Skeletal muscle tissue (tissue), 4 donors: Measurements from ENCODE around the gene CD248. TPM values are rescaled to one million over a fixed set of nuclear protein-coding genes. Genes with fewer than 3 reads are reported as not detected.

ENCODE experiments used
- H3K27ac ChIP-seq: one replicate; pipeline ENCODE4 v1.7.0; 2013; ENCODE audit warnings: mild to moderate bottlenecking, low read depth, low read length, inconsistent platforms
- H3K27me3 ChIP-seq, 3 donors: one replicate each; pipeline ENCODE4 v1.7.0; 2013; ENCODE audit warnings: low read length in 3 of 3; ENCODE audit not compliant: control insufficient read depth in 3 of 3, insufficient read depth in 3 of 3
- H3K36me3 ChIP-seq, 3 donors: one replicate each; pipeline ENCODE4 v1.7.0; 2013; ENCODE audit warnings: low read length in 3 of 3; ENCODE audit not compliant: control insufficient read depth in 3 of 3, insufficient read depth in 3 of 3
- H3K4me1 ChIP-seq, 3 donors: one replicate each; pipeline ENCODE4 v1.7.0; 2013; ENCODE audit warnings: low read length in 3 of 3, mild to moderate bottlenecking in 3 of 3; ENCODE audit not compliant: control insufficient read depth in 3 of 3, insufficient read depth in 3 of 3
- H3K4me3 ChIP-seq, 3 donors: one replicate each; pipeline ENCODE4 v1.7.0; 2013; ENCODE audit warnings: low read length in 3 of 3
- H3K9ac ChIP-seq, 3 donors: one replicate each; pipeline ENCODE4 v1.7.0; 2013; ENCODE audit warnings: low read length in 3 of 3, mild to moderate bottlenecking in 3 of 3, moderate library complexity in 2 of 3, low read depth in 1 of 3
- H3K9me3 ChIP-seq, 3 donors: one replicate each; pipeline ENCODE4 v1.7.0; 2013; ENCODE audit warnings: low read length in 3 of 3; ENCODE audit not compliant: control insufficient read depth in 3 of 3
- total RNA-seq: library from RNA; depleted of rRNA; stranded (reverse); fragments of >200 nt; gene quantifications from one replicate; pipeline ENCODE4 v1.2.3, GENCODE V29; 2014
- donor health status: Osteomylitis.

CD248 gene
- total RNA-seq, 1 donor from 2014 or later = 19.3 TPM

DNA sequence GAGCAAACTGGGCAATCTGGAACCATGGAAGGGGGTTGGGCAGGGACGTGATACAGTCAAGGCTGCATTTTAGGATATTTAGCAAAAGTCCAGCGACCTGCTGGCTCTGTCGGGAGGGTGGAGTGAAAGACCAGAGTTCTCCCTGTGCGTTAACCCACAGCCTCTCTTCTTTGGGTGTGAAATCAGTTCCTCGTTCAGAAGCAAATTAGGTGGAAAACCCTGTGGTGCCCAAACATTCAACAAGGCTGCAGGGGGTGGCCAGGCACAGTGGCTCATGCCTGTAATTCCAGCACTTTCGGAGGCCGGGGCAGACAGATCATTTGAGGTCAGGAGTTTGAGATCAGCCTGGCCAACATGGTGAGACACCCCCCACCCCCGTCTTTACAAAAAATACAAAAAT, 19.2 kb downstream of the CD248 start:
- Histone ChIP-seq H3K4me1 (no peaks in the 10 kb centered on the region), H3K9me3 (no peaks in the 10 kb centered on the region), H3K36me3 (no peaks in the 10 kb centered on the region), H3K27me3 (peaks cover 28 to 42% (median 29%) of the 10 kb centered on the region in 3 donors), H3K27ac (no peak overlapping the region), H3K9ac (no peak overlapping the region), H3K4me3 (no peak overlapping the region)

DNA sequence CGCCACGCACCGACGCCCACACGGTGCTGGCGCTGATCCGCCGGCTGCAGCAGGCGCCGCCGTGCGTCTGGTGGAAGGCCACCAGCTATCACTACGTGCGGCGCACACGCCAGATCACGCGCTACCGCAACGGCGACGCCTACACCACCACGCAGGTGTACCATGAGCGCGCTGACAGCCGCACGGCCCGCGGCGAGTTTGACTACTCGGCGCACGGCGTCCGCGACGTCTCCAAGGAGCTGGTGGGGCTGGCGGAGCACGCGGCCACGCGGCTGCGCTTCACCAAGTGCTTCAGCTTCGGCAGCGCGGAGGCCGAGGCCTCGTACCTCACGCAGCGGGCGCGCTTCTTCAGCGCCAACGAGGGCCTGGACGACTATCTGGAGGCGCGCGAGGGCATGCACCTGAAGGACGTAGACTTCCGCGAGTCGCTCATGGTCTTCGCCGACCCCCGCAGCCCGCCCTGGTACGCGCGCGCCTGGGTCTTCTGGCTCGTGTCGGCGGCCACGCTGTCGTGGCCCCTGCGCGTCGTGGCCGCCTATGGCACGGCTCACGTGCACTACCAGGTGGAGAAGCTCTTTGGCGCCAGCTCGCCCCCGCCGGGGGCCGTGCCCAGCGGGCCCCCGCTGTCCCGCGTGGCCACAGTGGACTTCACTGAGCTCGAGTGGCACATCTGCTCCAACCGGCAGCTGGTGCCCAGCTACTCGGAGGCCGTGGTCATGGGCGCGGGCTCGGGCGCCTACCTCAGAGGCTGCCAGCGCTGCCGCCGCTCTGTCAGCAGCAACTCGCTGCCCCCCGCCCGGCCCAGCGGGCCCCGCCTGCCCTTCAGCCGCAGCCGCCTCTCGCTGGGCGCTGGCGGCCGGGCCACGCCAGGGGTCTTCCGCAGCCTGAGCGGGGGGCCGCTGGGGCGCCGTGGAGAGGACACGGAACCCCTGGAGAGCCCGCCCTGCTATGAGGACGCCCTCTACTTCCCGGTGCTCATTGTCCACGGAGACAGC, 21.9 kb downstream of the CD248 start:
- Histone ChIP-seq H3K27ac (no peak overlapping the region), H3K9me3 (no peaks in the 10 kb centered on the region), H3K9ac (no peak overlapping the region), H3K27me3 (peaks cover 37 to 54% (median 39%) of the 10 kb centered on the region in 3 donors), H3K36me3 (no peaks in the 10 kb centered on the region), H3K4me1 (peaks cover 0 to 9% (median 4%) of the 10 kb centered on the region in 3 donors), H3K4me3 (no peak overlapping the region)

DNA sequence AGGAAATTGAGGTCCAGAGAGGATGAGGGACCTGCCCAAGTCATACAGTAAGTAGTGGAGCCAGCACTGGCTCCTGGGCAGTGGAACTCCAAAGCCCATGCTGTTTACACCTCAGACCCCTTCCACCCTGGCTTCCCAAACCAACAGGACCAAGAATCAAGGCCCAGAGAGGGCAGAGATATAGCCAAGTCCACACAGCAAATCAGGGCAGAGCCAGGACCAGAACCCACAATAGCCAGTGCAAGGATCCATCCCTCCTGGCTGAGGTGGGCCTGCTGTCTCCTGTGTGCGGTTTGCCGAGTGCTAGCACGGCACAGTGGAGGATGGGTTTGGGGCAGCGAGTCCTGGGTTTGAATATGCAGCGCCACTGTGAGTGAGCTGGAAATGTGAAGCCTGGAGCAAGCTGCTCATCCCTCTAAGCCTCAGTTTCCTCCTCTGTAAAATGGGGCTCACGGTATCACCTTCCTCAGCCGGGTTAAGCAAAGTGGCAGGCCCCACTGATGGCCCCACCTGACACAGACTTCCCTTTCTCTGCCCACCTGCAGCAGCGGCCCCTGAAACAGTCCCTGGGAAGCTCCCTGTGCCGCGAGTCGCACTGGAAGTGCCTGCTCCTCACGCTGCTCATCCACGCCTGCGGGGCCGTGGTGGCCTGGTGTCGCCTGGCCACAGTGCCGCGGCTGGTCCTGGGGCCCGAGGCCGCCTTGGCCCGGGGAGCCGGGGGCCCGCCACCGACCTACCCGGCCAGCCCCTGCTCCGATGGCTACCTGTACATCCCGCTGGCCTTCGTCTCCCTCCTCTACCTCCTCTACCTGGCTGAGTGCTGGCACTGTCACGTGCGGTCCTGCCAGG, 22.8 kb downstream of the CD248 start:
- H3K36me3 ChIP-seq = no peaks in the 10 kb centered on the region
- H3K9ac ChIP-seq = no peak overlapping the region
- peaks cover 37 to 54% (median 39%) of the 10 kb centered on the region in 3 donors for H3K27me3 ChIP-seq
- H3K27ac ChIP-seq = no peak overlapping the region
- no peak overlapping the region for H3K4me3 ChIP-seq
- H3K4me1 ChIP-seq = peaks cover 5 to 17% (median 10%) of the 10 kb centered on the region in 3 donors
- no peaks in the 10 kb centered on the region for H3K9me3 ChIP-seq

DNA sequence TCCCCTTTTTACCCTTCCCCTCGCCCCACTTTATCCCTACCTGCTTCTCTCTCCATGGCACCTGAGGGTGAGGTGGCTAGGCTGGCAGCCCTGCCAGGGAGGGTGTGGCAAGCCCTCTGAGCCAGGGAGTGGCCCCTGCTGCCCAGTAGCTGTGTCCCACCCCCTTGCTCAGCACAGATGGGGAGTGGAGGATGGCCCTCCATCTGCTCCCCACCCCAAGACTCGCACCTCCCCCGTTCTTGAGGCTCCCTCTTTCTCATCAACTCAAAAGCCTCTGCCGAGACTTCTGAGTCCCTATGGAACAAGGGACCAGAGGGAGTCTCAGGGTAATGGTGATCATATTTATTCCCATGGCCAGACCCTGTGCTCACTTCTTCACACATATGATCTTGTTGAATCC, 23.5 kb downstream of the CD248 start:
- Histone ChIP-seq H3K27me3 (peaks cover 37 to 54% (median 39%) of the 10 kb centered on the region in 3 donors), H3K4me1 (peaks cover 7 to 19% (median 12%) of the 10 kb centered on the region in 3 donors), H3K9ac (no peak overlapping the region), H3K36me3 (no peaks in the 10 kb centered on the region), H3K27ac (no peak overlapping the region), H3K4me3 (no peak overlapping the region), H3K9me3 (no peaks in the 10 kb centered on the region)

DNA sequence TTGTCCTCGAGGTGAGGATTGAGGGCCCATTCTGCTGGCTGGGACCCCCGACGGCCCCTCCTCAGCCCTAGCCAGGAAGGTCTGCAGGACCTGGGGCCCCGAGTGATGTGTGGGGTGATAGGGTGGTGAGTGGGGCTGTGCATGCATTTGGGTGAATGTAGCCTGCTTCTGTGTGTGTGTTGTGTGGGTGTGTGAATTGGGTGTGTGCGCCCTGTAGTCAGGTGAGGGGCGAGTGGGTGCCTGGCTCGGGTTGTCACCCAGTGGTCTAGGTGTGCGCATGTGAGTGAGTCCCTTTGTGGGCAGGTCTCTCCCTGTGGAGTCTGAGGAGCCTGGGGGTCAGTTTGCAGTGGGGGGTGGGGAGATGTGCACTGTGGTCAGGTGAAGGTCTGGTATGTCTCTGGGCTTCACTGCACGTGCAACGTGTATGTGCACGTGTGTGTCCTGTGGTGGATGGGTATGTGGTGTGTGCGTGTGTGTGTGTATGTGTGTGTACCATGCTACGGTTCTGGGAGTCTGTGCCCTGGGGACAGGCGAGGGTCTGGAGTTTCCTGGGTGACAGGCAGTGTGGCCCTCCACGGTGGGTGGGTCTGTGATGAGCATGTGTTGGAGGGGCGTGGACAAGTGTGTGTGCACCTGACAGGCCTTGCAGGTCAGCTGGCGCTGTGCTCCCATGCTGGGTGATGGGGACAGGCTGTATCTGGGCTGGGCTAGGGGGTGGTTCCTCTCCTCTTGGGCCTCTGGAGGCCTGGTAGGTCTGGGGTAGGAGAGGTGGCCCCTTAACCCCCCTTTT, 24.1 kb downstream of the CD248 start:
- no peak overlapping the region for H3K27ac ChIP-seq
- H3K36me3 ChIP-seq = no peaks in the 10 kb centered on the region
- no peak overlapping the region for H3K9ac ChIP-seq
- no peaks in the 10 kb centered on the region for H3K9me3 ChIP-seq
- peaks cover 13 to 25% (median 18%) of the 10 kb centered on the region in 3 donors for H3K4me1 ChIP-seq
- peaks cover 37 to 54% (median 39%) of the 10 kb centered on the region in 3 donors for H3K27me3 ChIP-seq
- no peak overlapping the region for H3K4me3 ChIP-seq

DNA sequence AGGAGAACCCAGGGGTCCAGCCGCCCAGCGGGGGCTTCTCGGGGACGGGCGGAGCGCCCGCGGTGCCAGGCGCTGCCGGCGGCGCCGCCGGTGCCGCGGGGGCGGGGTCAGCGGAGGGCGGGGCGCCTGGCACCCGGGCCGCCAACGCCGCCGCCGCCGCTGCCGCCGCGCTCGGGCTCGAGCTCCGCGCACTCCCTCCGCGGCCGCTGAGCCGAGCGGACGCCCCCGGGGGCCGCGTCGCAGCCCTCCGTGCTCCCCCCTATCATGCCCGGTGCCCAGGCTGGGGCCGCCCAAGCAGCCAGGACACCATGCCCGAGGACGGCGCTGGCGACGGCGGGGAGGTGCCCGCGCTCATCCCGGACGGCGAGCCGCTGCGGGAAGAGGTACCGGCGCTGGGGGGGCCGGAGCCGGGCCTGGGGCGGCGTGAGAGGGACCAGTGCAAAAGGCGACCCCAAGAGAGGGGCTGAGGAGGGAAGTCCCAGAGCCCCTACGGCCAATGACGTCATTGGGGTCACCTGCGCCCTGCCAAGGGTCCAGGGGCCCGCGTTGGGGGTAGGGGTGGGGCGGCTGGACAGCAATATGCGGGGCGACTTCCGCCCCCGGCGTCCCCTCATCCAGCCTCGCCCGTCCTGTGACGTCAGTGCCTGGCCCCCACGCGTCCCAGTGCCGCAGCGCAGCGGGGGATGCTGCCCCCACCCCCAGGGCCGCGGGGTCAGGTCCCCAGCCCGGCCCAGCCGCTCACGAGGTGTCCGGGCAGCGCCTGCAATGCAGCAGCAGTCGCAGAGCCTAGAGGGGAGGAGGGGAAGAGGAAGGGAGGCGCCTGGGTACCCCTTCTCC, 24.9 kb downstream of the CD248 start, which contains the start of gene TMEM151A:
TMEM151A (plus strand) TSS at position 189 of the 837 bp plus-strand sequence; CDS start at position 309, 120 bp downstream.
- no peak within 1 kb of the TSS for H3K27ac ChIP-seq
- peaks cover 37 to 53% (median 39%) of the 10 kb centered on the region in 3 donors for H3K27me3 ChIP-seq
- H3K4me3 ChIP-seq = peak within 1 kb of the TSS in 1 of 3 donors; percentile 43
- peaks cover 0 to 3% (median under 1%) of the 10 kb centered on the region in 3 donors for H3K36me3 ChIP-seq
- H3K9me3 ChIP-seq = no peaks in the 10 kb centered on the region
- peaks cover 16 to 32% (median 26%) of the 10 kb centered on the region in 3 donors for H3K4me1 ChIP-seq
- no peak within 1 kb of the TSS for H3K9ac ChIP-seq

DNA sequence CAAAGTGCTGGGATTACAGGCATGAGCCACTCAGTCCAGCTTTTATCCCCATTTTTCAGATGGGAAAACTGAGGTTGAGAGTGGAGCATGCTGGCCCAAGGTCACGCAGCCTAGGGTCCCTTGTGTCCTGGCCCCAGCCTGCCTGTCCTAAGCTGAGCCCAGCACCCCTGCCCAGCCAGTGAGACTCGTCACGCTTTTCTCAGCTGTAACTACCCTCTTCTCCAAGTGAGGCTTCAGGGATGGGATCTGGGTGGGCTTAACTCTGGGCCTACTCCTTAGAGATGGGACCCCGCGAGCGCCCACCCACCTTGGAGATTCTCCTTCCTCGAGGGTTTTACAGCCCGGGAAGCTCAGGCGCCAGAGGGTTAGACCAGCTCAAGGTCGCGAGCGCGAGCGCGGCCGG, 25.5 kb downstream of the CD248 start:
- Histone ChIP-seq H3K27me3 (peaks cover 37 to 47% (median 39%) of the 10 kb centered on the region in 3 donors), H3K9me3 (no peaks in the 10 kb centered on the region), H3K4me3 (no peak overlapping the region)

DNA sequence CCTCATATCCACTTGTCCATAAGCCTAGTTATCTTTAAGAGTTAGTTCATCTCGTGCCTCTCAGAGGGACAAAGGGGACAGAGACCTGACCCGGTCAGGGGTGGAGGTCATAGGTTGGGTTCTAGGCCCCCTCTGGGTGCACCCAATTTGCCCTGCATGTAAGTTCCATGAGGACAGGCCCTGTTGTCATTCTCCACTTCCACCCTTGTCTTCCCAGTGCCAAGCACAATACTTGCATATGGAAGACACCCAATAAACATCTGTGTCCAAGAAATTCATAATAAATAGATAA, 26.6 kb downstream of the CD248 start:
- Histone ChIP-seq H3K27me3 (peaks cover 31 to 38% (median 33%) of the 10 kb centered on the region in 3 donors), H3K36me3 (peaks cover 6 to 9% (median 8%) of the 10 kb centered on the region in 3 donors), H3K9me3 (no peaks in the 10 kb centered on the region), H3K4me3 (peak overlapping the region in 1 of 3 donors; percentile 93), H3K9ac (no peak overlapping the region), H3K4me1 (peaks cover 16 to 48% (median 38%) of the 10 kb centered on the region in 3 donors), H3K27ac (no peak overlapping the region)

More for the DNA sequence above, 25.5 kb downstream of the CD248 start:
- Histone ChIP-seq H3K36me3 (peaks cover 0 to 6% (median 5%) of the 10 kb centered on the region in 3 donors), H3K27ac (no peak overlapping the region), H3K4me1 (peaks cover 16 to 38% (median 30%) of the 10 kb centered on the region in 3 donors), H3K9ac (no peak overlapping the region)
